ENCODE data around the gene ZNG1B.
"Not testable (repeated sequence)": the region's sequence is repeated elsewhere in the genome, so short reads cannot be mapped to it uniquely, and the experiment has no call there.

DNA sequence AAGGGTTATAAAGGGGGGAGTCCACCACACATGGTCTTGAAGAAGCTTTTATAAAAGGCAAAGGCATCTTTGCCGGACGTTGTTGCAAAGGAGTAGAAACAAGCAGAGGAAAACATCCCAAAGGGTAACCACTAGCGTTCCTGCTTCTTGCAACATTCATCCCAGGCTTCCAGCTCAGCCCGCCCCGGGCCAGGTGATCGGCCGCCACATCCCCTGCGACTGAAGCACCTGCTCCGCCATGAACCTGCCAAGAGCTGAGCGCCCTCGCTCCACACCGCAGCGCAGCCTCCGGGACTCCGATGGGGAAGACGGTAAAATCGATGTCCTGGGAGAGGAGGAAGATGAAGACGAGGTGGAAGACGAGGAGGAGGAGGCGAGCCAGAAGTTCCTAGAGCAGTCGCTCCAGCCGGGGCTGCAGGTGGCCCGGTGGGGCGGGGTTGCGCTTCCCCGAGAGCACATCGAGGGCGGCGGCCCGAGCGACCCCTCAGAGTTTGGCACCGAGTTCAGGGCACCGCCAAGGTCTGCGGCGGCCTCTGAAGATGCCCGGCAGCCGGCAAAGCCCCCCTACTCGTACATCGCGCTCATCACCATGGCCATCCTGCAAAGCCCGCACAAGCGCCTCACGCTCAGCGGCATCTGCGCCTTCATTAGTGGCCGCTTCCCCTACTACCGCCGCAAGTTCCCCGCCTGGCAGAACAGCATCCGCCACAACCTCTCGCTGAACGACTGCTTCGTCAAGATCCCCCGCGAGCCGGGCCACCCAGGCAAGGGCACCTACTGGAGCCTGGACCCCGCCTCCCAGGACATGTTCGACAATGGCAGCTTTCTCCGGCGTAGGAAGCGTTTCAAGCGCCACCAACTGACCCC lies 61.8 kb downstream of the ZNG1B start:
- TF ChIP-seq, protein P1, sequence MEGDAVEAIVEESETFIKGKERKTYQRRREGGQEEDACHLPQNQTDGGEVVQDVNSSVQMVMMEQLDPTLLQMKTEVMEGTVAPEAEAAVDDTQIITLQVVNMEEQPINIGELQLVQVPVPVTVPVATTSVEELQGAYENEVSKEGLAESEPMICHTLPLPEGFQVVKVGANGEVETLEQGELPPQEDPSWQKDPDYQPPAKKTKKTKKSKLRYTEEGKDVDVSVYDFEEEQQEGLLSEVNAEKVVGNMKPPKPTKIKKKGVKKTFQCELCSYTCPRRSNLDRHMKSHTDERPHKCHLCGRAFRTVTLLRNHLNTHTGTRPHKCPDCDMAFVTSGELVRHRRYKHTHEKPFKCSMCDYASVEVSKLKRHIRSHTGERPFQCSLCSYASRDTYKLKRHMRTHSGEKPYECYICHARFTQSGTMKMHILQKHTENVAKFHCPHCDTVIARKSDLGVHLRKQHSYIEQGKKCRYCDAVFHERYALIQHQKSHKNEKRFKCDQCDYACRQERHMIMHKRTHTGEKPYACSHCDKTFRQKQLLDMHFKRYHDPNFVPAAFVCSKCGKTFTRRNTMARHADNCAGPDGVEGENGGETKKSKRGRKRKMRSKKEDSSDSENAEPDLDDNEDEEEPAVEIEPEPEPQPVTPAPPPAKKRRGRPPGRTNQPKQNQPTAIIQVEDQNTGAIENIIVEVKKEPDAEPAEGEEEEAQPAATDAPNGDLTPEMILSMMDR (IDR thresholded peaks at IDR 0.05) = not testable (repeated sequence)
- TF ChIP-seq POLR2A (IDR thresholded peaks at IDR 0.05) = not testable (repeated sequence)
